ENCODE data around the gene MCF2L.

- TF ChIP-seq POLR2AphosphoS5 (IDR thresholded peaks at IDR 0.05; ENCODE audit: low read depth, low read length), result no peak
- TF ChIP-seq REST (IDR thresholded peaks at IDR 0.05; ENCODE audit: insufficient read depth in 1 of 2, low read depth in 2 of 2, low read length in 2 of 2), result no peak
- TF ChIP-seq TAF1 (IDR thresholded peaks at IDR 0.05; ENCODE audit: borderline replicate concordance, insufficient read depth, low read length), result no peak
Measured at GRCh38 chr13:113089693-113090414, 120.8 kb downstream of the MCF2L start.
